OCI-LY7 (cell line): ENCODE data around the gene CPEB4. TPM values are rescaled to one million over a fixed set of nuclear protein-coding genes. Genes with fewer than 3 reads are reported as not detected.

Experiments
- BruUV-seq: library from RNA; stranded (reverse); fragments of 400-500 nt; replicated peaks from 2 replicates; lab custom pipeline; 2021; lab: Mats Ljungman, UMichigan
- CTCF ChIA-PET: fragments of 300-600 bp; sonication (Branson Sonifier 250); formaldehyde crosslinking; loops from one replicate; lab custom pipeline; 2022; ENCODE audit warnings: antibody characterized with exemption; ENCODE audit not compliant: unreplicated experiment; lab: Charles Lee
- POLR2A ChIA-PET: fragments of 300-600 bp; sonication (Branson Sonifier 250); formaldehyde crosslinking; loops from one replicate; lab custom pipeline; 2022; ENCODE audit warnings: antibody characterized with exemption; lab: Charles Lee
- DNase-seq: peaks from one replicate; pipeline ENCODE4 v3.0.0-alpha.2; 2015; ENCODE audit warnings: low spot score
- H2AFZ ChIP-seq: fragments of 200-600 bp; sonication (generic), shearing (Covaris generic); 2 replicates; pipeline ENCODE4 v1.6.1; 2014; ENCODE audit warnings: mild to moderate bottlenecking, antibody characterized with exemption, low read length, moderate library complexity
- H3K27ac ChIP-seq: fragments of 200-600 bp; sonication (generic); 2 replicates; pipeline ENCODE4 v1.5.1; 2014; ENCODE audit warnings: mixed run types, low read depth, mild to moderate bottlenecking, moderate library complexity, low read length, inconsistent platforms; ENCODE audit not compliant: poor library complexity, severe bottlenecking
- H3K36me3 ChIP-seq: fragments of 200-600 bp; sonication (generic); 2 replicates; pipeline ENCODE4 v1.6.1; 2014; ENCODE audit warnings: mild to moderate bottlenecking, antibody characterized with exemption, low read length, moderate library complexity, mixed read lengths; ENCODE audit not compliant: insufficient read depth
- H3K4me1 ChIP-seq: fragments of 200-600 bp; sonication (generic); 2 replicates; pipeline ENCODE4 v1.5.1; 2014; ENCODE audit warnings: mild to moderate bottlenecking, low read length; ENCODE audit not compliant: insufficient read depth, poor library complexity, severe bottlenecking
- H3K4me2 ChIP-seq: fragments of 200-600 bp; sonication (generic); 2 replicates; pipeline ENCODE4 v1.6.1; 2014; ENCODE audit warnings: mild to moderate bottlenecking, low read length
- H3K4me3 ChIP-seq: fragments of 200-600 bp; sonication (generic); 2 replicates; pipeline ENCODE4 v1.5.1; 2014; ENCODE audit warnings: mild to moderate bottlenecking, low read depth, low read length; ENCODE audit not compliant: poor library complexity, severe bottlenecking
- H3K79me2 ChIP-seq: fragments of 200-600 bp; sonication (generic); 2 replicates; pipeline ENCODE4 v1.6.1; 2016; ENCODE audit warnings: low read depth, mild to moderate bottlenecking, low read length, moderate library complexity, mixed read lengths; ENCODE audit not compliant: insufficient read depth
- H3K9me2 ChIP-seq: fragments of 200-600 bp; sonication (generic); 2 replicates; pipeline ENCODE4 v1.6.1; 2016; ENCODE audit warnings: mild to moderate bottlenecking, low read length, mixed read lengths; ENCODE audit not compliant: insufficient read depth
- H3K9me3 ChIP-seq: fragments of 200-600 bp; sonication (generic); 2 replicates; pipeline ENCODE4 v1.6.1; 2014; ENCODE audit warnings: mild to moderate bottlenecking, mixed run types, low read length, mixed read lengths
- H4K20me1 ChIP-seq: fragments of 200-600 bp; sonication (generic); 2 replicates; pipeline ENCODE4 v1.6.1; 2014; ENCODE audit warnings: mild to moderate bottlenecking, antibody characterized with exemption, low read length, moderate library complexity, mixed read lengths; ENCODE audit not compliant: insufficient read depth
- EZH2phosphoT487 ChIP-seq: fragments of 200-600 bp; sonication (generic); IDR thresholded peaks from 2 replicates; pipeline ENCODE4 v1.6.1; 2018; ENCODE audit warnings: low read depth, borderline replicate concordance, mild to moderate bottlenecking, mixed run types, antibody characterized with exemption, low read length, moderate library complexity, mixed read lengths
- intact Hi-C: fragments of 100-400 bp; cut with micrococcal nuclease; formaldehyde crosslinking; loops from one replicate; pipeline ENCODE4 v1.10.0; 2022; ENCODE audit not compliant: unreplicated experiment
- total RNA-seq, 2 experiments: library from RNA; depleted of rRNA in 1 of 2; stranded (reverse); fragments of >200 nt in 1 of 2; shearing (Covaris generic) in 1 of 2; gene quantifications; 2 replicates each; pipeline ENCODE4 v1.2.3, GENCODE V29; 2014 to 2022
- TF ChIP-seq, protein P1 (sequence below): fragments of 200-600 bp; sonication (generic); conservative IDR thresholded peaks from 2 replicates; pipeline ENCODE4 v1.5.1; 2014; ENCODE audit warnings: mild to moderate bottlenecking, antibody characterized with exemption, low read length, moderate library complexity, mixed read lengths

The CPEB4 gene
- total RNA-seq, 2 experiments from 2014 or later: 12.6 to 31.8 TPM

DNA sequence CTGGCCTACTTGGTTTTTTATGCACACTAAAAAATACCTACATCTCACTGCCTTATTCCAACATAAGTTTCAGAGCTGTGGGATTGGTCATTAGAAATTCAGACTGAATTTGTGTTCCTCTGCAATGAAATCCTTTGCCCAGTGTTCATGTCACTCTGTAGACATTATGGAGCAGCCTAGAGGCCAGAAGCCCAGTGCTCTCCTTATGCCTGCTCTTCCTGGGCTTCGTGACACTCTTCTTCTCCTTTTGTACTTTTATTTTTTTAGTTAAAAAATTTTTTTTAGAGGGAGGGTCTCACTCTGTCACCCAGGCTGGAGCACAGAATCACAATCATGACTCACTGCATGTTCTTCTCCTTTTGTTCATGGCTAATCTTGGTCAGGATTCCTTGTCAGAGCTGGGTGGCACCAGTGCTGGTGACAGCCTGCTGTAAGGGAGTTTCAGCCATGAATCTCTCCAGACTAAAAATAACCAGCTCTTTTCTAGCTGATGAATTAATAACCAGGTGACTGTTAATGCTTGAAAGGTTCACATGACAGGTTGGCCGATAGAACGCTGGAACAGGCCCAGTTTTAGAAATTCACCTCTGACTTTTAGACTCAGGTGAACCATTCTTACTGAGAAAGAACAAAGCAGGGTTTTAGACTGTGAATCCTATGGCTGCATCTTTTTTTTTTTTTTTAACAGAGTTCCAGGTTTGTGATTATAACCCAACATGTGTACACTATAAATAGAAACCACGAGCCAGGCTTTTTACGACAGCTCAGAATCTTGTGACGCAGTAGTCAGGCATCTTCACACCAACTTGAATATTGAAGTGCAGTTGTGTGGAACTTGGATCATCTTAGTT lies 66.7 kb downstream of the CPEB4 start:
- H3K4me2 ChIP-seq: no peak overlapping the region
- H3K4me3 ChIP-seq: no peak overlapping the region
- DNase-seq: no peak
- H3K9me3 ChIP-seq: no peaks in the 10 kb centered on the region
- H3K27ac ChIP-seq: no peak overlapping the region
- ChIA-PET CTCF (no interaction called here), POLR2A (interaction anchor here (0.6 to 0.9 kb wide), 3 partner anchors 10 to 40 kb away, joined by 3 to 4 read pairs (median 3); no protein-coding TSS in a partner anchor)
- H3K79me2 ChIP-seq: no peaks in the 10 kb centered on the region
- H2AFZ ChIP-seq: no peak overlapping the region
- no peaks in the 10 kb centered on the region for H4K20me1 ChIP-seq
- intact Hi-C loops: no loop called here
- no peaks in the 10 kb centered on the region for H3K4me1 ChIP-seq
- no peak for TF ChIP-seq EZH2phosphoT487
- TF ChIP-seq, protein P1, sequence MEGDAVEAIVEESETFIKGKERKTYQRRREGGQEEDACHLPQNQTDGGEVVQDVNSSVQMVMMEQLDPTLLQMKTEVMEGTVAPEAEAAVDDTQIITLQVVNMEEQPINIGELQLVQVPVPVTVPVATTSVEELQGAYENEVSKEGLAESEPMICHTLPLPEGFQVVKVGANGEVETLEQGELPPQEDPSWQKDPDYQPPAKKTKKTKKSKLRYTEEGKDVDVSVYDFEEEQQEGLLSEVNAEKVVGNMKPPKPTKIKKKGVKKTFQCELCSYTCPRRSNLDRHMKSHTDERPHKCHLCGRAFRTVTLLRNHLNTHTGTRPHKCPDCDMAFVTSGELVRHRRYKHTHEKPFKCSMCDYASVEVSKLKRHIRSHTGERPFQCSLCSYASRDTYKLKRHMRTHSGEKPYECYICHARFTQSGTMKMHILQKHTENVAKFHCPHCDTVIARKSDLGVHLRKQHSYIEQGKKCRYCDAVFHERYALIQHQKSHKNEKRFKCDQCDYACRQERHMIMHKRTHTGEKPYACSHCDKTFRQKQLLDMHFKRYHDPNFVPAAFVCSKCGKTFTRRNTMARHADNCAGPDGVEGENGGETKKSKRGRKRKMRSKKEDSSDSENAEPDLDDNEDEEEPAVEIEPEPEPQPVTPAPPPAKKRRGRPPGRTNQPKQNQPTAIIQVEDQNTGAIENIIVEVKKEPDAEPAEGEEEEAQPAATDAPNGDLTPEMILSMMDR: no peak
- peaks cover 83% of the 10 kb centered on the region for H3K36me3 ChIP-seq
- H3K9me2 ChIP-seq: no peaks in the 10 kb centered on the region
- BruUV-seq: no TSS peak

DNA sequence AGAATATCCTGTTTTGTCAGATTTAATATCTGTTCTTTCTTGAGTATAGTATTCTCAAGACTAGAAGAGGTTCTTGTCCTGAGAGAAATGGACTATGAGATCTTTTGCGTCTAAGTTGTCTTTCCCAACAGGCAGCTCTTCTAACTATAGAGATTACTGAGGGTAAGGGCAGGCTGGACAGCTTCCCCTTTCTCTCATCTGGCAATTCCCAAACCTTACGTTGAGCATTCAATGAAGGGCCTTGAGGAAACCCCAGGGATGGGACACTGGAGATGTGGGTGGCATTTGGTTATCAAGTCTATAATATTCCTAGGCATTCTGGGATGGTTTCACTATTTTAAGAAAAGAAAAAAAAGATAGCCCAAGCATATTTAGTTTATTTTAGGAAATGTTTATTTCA lies 72.8 kb downstream of the CPEB4 start:
- peaks cover 29% of the 10 kb centered on the region for H3K36me3 ChIP-seq
- no peak overlapping the region for H3K4me2 ChIP-seq
- TF ChIP-seq, protein P1: no peak
- no peak for TF ChIP-seq EZH2phosphoT487
- POLR2A ChIA-PET: no interaction called here
- no peak overlapping the region for H2AFZ ChIP-seq
- no peaks in the 10 kb centered on the region for H3K9me2 ChIP-seq
- no peaks in the 10 kb centered on the region for H3K4me1 ChIP-seq
- H4K20me1 ChIP-seq: no peaks in the 10 kb centered on the region
- no peak overlapping the region for H3K27ac ChIP-seq
- no peaks in the 10 kb centered on the region for H3K79me2 ChIP-seq
- no peak for DNase-seq
- CTCF ChIA-PET: no interaction called here
- H3K9me3 ChIP-seq: no peaks in the 10 kb centered on the region
- H3K4me3 ChIP-seq: no peak overlapping the region
- intact Hi-C loops: no loop called here
- no TSS peak for BruUV-seq

DNA sequence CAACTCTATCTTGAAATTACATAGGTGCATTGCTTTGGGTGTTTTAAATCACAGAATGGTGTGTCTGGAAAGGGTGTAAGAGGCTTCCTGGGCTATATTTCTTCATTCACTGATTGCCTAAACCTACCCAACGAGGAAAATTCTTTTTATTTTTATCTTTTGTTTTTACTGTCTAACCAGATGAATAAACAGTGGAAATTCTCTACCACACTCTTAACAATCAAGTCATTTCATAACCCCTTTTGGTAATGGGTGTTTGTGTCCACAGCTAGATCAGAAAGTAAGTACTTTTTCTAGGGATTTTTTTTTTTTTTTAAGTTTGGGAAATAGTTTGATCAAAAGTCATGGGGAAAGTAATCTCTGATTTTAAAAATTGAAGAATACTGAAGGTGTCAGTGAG lies 73.3 kb downstream of the CPEB4 start:
- intact Hi-C loops: no loop called here
- H2AFZ ChIP-seq: no peak overlapping the region
- no TSS peak for BruUV-seq
- no peak for DNase-seq
- no peak overlapping the region for H3K27ac ChIP-seq
- H3K4me2 ChIP-seq: no peak overlapping the region
- no peaks in the 10 kb centered on the region for H4K20me1 ChIP-seq
- H3K36me3 ChIP-seq: peaks cover 27% of the 10 kb centered on the region
- TF ChIP-seq EZH2phosphoT487: no peak
- TF ChIP-seq, protein P1: no peak
- ChIA-PET CTCF (no interaction called here), POLR2A (no interaction called here)
- no peaks in the 10 kb centered on the region for H3K9me3 ChIP-seq
- no peak overlapping the region for H3K4me3 ChIP-seq
- H3K79me2 ChIP-seq: no peaks in the 10 kb centered on the region
- no peaks in the 10 kb centered on the region for H3K9me2 ChIP-seq
- H3K4me1 ChIP-seq: no peaks in the 10 kb centered on the region
